Endothelial cell of umbilical vein (primary cell): ENCODE data around the gene SAMD4A. TPM values are rescaled to one million over a fixed set of nuclear protein-coding genes. Genes with fewer than 3 reads are reported as not detected.
A peak's percentile ranks its signal among the peaks of the same experiment; 100 is the strongest.

Experiments used
- BruUV-seq: library from RNA; stranded (reverse); fragments of 400-500 nt; replicated peaks from 2 replicates; lab custom pipeline; 2021; lab: Mats Ljungman, UMichigan
- CTCF ChIA-PET: fragments of 300-600, 350-600 bp; sonication (Branson Sonifier 250); formaldehyde crosslinking; loops from one replicate; lab custom pipeline; 2021; ENCODE audit warnings: antibody characterized with exemption, inconsistent platforms; lab: Charles Lee
- POLR2A ChIA-PET: fragments of 300-600, 350-600 bp; sonication (Branson Sonifier 250); formaldehyde crosslinking; loops from one replicate; lab custom pipeline; 2021; ENCODE audit warnings: antibody characterized with exemption, inconsistent platforms; lab: Charles Lee
- DNase-seq: peaks from one replicate; pipeline ENCODE4 v3.0.0-alpha.2; 2011; ENCODE audit warnings: low read depth, low spot score
- FAIRE-seq: peaks from 2 replicates; lab custom pipeline; 2011; peaks lifted over from hg19 to GRCh38; lab: Jason Lieb, UNC
- H2AFZ ChIP-seq: 2 replicates; pipeline ENCODE4 v1.6.0; 2012; ENCODE audit warnings: low read depth, low read length, control low read depth, inconsistent platforms
- H3K27ac ChIP-seq: 2 replicates; pipeline ENCODE4 v1.5.1; 2011; ENCODE audit warnings: low read depth, mild to moderate bottlenecking, control low read depth, low read length, moderate library complexity; ENCODE audit not compliant: insufficient read depth
- H3K27me3 ChIP-seq, 2 experiments: 2 replicates each; pipeline versions ENCODE4 v1.6.0 to v1.6.1; 2011; ENCODE audit warnings: low read length in 2 of 2, mixed read lengths in 1 of 2; ENCODE audit not compliant: control insufficient read depth in 2 of 2, insufficient read depth in 2 of 2
- H3K36me3 ChIP-seq, 2 experiments: 2 replicates in 1 of 2; 3 replicates in 1 of 2; pipeline ENCODE4 v1.5.1; 2011; ENCODE audit warnings: low read length in 2 of 2, mild to moderate bottlenecking in 1 of 2, moderate library complexity in 1 of 2; ENCODE audit not compliant: control insufficient read depth in 2 of 2, insufficient read depth in 2 of 2; ENCODE audit errors: extremely low read depth in 1 of 2
- H3K4me1 ChIP-seq: 3 replicates; pipeline ENCODE4 v1.5.1; 2011; ENCODE audit warnings: mild to moderate bottlenecking, low read length; ENCODE audit not compliant: control insufficient read depth, insufficient read depth; ENCODE audit errors: extremely low read depth
- H3K4me2 ChIP-seq: 2 replicates; pipeline ENCODE4 v1.6.1; 2011; ENCODE audit warnings: low read length, control low read depth, mixed read lengths; ENCODE audit not compliant: insufficient read depth
- H3K4me3 ChIP-seq, 3 experiments: fragments of 200-600 bp in 1 of 3; sonication (generic), shearing (Covaris generic) in 1 of 3; replicated peaks in 1 of 3; 2 replicates each; pipeline ENCODE4 v1.5.1; 2011 to 2016; ENCODE audit warnings: control low read depth in 3 of 3, low read length in 3 of 3, mild to moderate bottlenecking in 2 of 3, inconsistent platforms in 1 of 3, low read depth in 1 of 3, moderate library complexity in 1 of 3; ENCODE audit not compliant: insufficient read depth in 1 of 3
- H3K79me2 ChIP-seq: 2 replicates; pipeline ENCODE4 v1.6.0; 2012; ENCODE audit warnings: low read length, inconsistent platforms; ENCODE audit not compliant: control insufficient read depth, insufficient read depth
- H3K9ac ChIP-seq: replicated peaks from 2 replicates; pipeline ENCODE3; 2011; ENCODE audit warnings: low read length, control low read depth; ENCODE audit not compliant: insufficient read depth; ENCODE audit errors: extremely low read depth
- H3K9me1 ChIP-seq: replicated peaks from 3 replicates; pipeline ENCODE4 v1.6.0; 2011; ENCODE audit warnings: mild to moderate bottlenecking, low read length; ENCODE audit not compliant: control insufficient read depth, insufficient read depth; ENCODE audit errors: extremely low read depth
- H3K9me3 ChIP-seq: replicated peaks from 2 replicates; pipeline ENCODE4 v1.5.1; 2012; ENCODE audit warnings: low read length, inconsistent platforms; ENCODE audit not compliant: control insufficient read depth, insufficient read depth
- H4K20me1 ChIP-seq: replicated peaks from 2 replicates; pipeline ENCODE3; 2011; ENCODE audit warnings: mild to moderate bottlenecking, low read length; ENCODE audit not compliant: control insufficient read depth, insufficient read depth; ENCODE audit errors: extremely low read depth
- CTCF ChIP-seq, 2 donors: IDR thresholded peaks; 1 replicate in 1 of 2; 2 replicates in 1 of 2; pipeline ENCODE4 v1.5.1; 2011; ENCODE audit warnings: low read length in 2 of 2, mild to moderate bottlenecking in 2 of 2, moderate library complexity in 2 of 2, control low read depth in 1 of 2, inconsistent platforms in 1 of 2, low read depth in 1 of 2; ENCODE audit not compliant: insufficient read depth in 1 of 2; ENCODE audit errors: extremely low read depth in 1 of 2
- EZH2 ChIP-seq: IDR thresholded peaks from 2 replicates; pipeline ENCODE4 v1.6.1; 2012; ENCODE audit warnings: borderline replicate concordance, low read depth, mild to moderate bottlenecking, moderate library complexity, low read length, inconsistent platforms; ENCODE audit not compliant: severe bottlenecking
- FOS ChIP-seq: IDR thresholded peaks from 2 replicates; pipeline ENCODE4 v1.6.1; 2011; ENCODE audit warnings: mild to moderate bottlenecking, low read length, moderate library complexity, borderline replicate concordance; ENCODE audit not compliant: insufficient read depth
- GATA2 ChIP-seq: IDR thresholded peaks from 2 replicates; pipeline ENCODE4 v1.7.0; 2011; ENCODE audit warnings: low read depth, mild to moderate bottlenecking, moderate library complexity, mixed read lengths, low read length; ENCODE audit not compliant: insufficient read length, insufficient read depth
- JUN ChIP-seq: IDR thresholded peaks from 2 replicates; pipeline ENCODE4 v1.6.1; 2011; ENCODE audit warnings: borderline replicate concordance, low read depth; ENCODE audit not compliant: insufficient read length, insufficient read depth
- MAX ChIP-seq: IDR thresholded peaks from 2 replicates; pipeline ENCODE4 v1.6.1; 2011; ENCODE audit not compliant: insufficient read depth, insufficient read length
- MYC ChIP-seq: IDR thresholded peaks from one replicate; pipeline ENCODE4 v1.6.1; 2011; ENCODE audit warnings: mild to moderate bottlenecking, low read depth, low read length
- POLR2A ChIP-seq: IDR thresholded peaks from 2 replicates; pipeline ENCODE4 v1.6.1; 2012; ENCODE audit warnings: low read depth, mild to moderate bottlenecking, control low read depth, low read length
- POLR2AphosphoS5 ChIP-seq: IDR thresholded peaks from 2 replicates; pipeline ENCODE4 v1.6.1; 2012; ENCODE audit warnings: low read depth, mild to moderate bottlenecking, control low read depth, low read length, moderate library complexity; ENCODE audit not compliant: insufficient read depth
- dilution Hi-C: fragments of 300-500 bp; cut with MboI; formaldehyde crosslinking; loops from one replicate; pipeline ENCODE4 v1.15.0; 2019; ENCODE audit warnings: low sequenced_read_pairs; ENCODE audit not compliant: extremely low pct_ligation_motif_present
- intact Hi-C: fragments of 100-400 bp; cut with micrococcal nuclease; formaldehyde crosslinking; loops from one replicate; pipeline ENCODE4 v1.10.0; 2022
- polyA plus RNA-seq, 4 experiments: library from polyadenylated mRNA; depleted of rRNA in 3 of 4; stranded (reverse) in 3 of 4; unstranded in 1 of 4; fragments of >200 nt; gene quantifications; 2 replicates each; pipeline versions ENCODE4 v1.2.1 to v1.2.3, GENCODE V29; 2011 to 2012; ENCODE audit warnings: missing spikeins in 1 of 4
- total RNA-seq: library from RNA; stranded (reverse); gene quantifications from 2 replicates; pipeline ENCODE4 v1.2.3, GENCODE V29; 2021

The SAMD4A gene
- total and polyA plus RNA-seq, 2 donors (not counting 3 experiments of a cell fraction or from before 2014, with no cell fraction given), result 37.7 to 95.3 TPM

- Histone ChIP-seq H3K27me3 (no peaks in the 10 kb centered on the region), H3K9me1 (no peaks in the 10 kb centered on the region), H3K4me2 (no peak overlapping the region), H3K79me2 (peaks cover 64% of the 10 kb centered on the region), H4K20me1 (peaks cover 2% of the 10 kb centered on the region), H3K9me3 (no peaks in the 10 kb centered on the region), H3K27ac (peak overlapping the region; percentile 20), H3K36me3 (no peaks in the 10 kb centered on the region), H3K4me1 (peaks cover 51% of the 10 kb centered on the region), H3K9ac (peak overlapping the region; percentile 21), H2AFZ (no peak overlapping the region), H3K4me3 (no peak overlapping the region)
- intact Hi-C loops, result no loop called here
- ChIA-PET CTCF (interaction anchor here (0.5 to 1.6 kb wide), 2 partner anchors 10 to 64 kb away, joined by 3 read pairs; no protein-coding TSS in a partner anchor), POLR2A (no interaction called here)
- TF ChIP-seq FOS (no peak), MAX (no peak), POLR2AphosphoS5 (no peak), POLR2A (no peak), EZH2 (no peak), CTCF (IDR thresholded peaks at IDR 0.05; ENCODE audit: extremely low read depth in 1 of 2, insufficient read depth in 1 of 2, low read depth in 1 of 2, low read length in 2 of 2) (no peak), MYC (no peak), JUN (no peak), GATA2 (no peak)
- dilution Hi-C loops, result no loop called here
- no peak for FAIRE-seq
- no peak for DNase-seq
- no TSS peak for BruUV-seq
Observed at GRCh38 chr14:54621686-54622085, 54.8 kb downstream of the SAMD4A start.
